GM06990 (cell line): ENCODE results near the gene MLYCD.
"Not testable (repeated sequence)": the region's sequence is repeated elsewhere in the genome, so short reads cannot be mapped to it uniquely, and the experiment has no call there.

Source experiments
- DNase-seq: peaks from one replicate; pipeline ENCODE4 v3.0.0-alpha.2; 2011; ENCODE audit not compliant: insufficient read length; ENCODE audit errors: extremely low read depth
- H3K27me3 ChIP-seq: replicated peaks from 2 replicates; pipeline ENCODE4 v1.6.0; 2011; ENCODE audit warnings: low read length; ENCODE audit not compliant: control insufficient read depth, insufficient read depth
- H3K36me3 ChIP-seq: 2 replicates; pipeline ENCODE4 v1.5.1; 2011; ENCODE audit warnings: low read length; ENCODE audit not compliant: control insufficient read depth, insufficient read depth
- H3K4me3 ChIP-seq: replicated peaks from 2 replicates; pipeline ENCODE4 v1.5.1; 2011; ENCODE audit warnings: low read depth, mild to moderate bottlenecking, control low read depth, low read length
- CTCF ChIP-seq: IDR thresholded peaks from 2 replicates; pipeline ENCODE4 v1.5.1; 2011; ENCODE audit warnings: low read length, control low read depth, mild to moderate bottlenecking, inconsistent platforms; ENCODE audit not compliant: insufficient read depth, poor library complexity, severe bottlenecking

Gene MLYCD

GRCh38 chr16:83949724-83950001 lies 50.7 kb downstream of the MLYCD start:
- no peak for TF ChIP-seq CTCF
- no peak for DNase-seq
- Histone ChIP-seq H3K36me3 (no peaks in the 10 kb centered on the region), H3K4me3 (no peak overlapping the region), H3K27me3 (no peaks in the 10 kb centered on the region; the same call in 1 of the 2 replicates)

GRCh38 chr16:83950862-83951399 lies 52.0 kb downstream of the MLYCD start:
- H3K27me3 ChIP-seq, H3K36me3 ChIP-seq, H3K4me3 ChIP-seq, DNase-seq: not testable (repeated sequence)

GRCh38 chr16:83951544-83951943 lies 52.6 kb downstream of the MLYCD start:
- Histone ChIP-seq H3K4me3 (no peak overlapping the region), H3K36me3 (no peaks in the 10 kb centered on the region), H3K27me3 (no peaks in the 10 kb centered on the region)
- no peak for DNase-seq
- TF ChIP-seq CTCF = no peak

GRCh38 chr16:83952587-83952939 lies 53.6 kb downstream of the MLYCD start:
- TF ChIP-seq CTCF = no peak
- no peak overlapping the region for H3K4me3 ChIP-seq
- H3K36me3 ChIP-seq = no peaks in the 10 kb centered on the region
- H3K27me3 ChIP-seq = no peaks in the 10 kb centered on the region
- no peak for DNase-seq

GRCh38 chr16:83952940-83953795 lies 54.3 kb downstream of the MLYCD start, which contains the start of gene OSGIN1:
OSGIN1 (plus strand) TSS chr16:83953240; CDS start chr16:83957672, 4,432 bp downstream.
- no peaks in the 10 kb centered on the region for H3K36me3 ChIP-seq
- DNase-seq = peak; percentile 73
- peak within 1 kb of the TSS; percentile 39 for H3K4me3 ChIP-seq
- no peak for TF ChIP-seq CTCF
- no peaks in the 10 kb centered on the region for H3K27me3 ChIP-seq

GRCh38 chr16:83953796-83954576 lies 55.1 kb downstream of the MLYCD start:
- no peaks in the 10 kb centered on the region for H3K36me3 ChIP-seq
- no peaks in the 10 kb centered on the region for H3K27me3 ChIP-seq
- DNase-seq = no peak
- peak; percentile 58 for TF ChIP-seq CTCF
- H3K4me3 ChIP-seq = no peak overlapping the region
